OCI-LY7 (cell line): Measurements from ENCODE around the gene CDH23.

Experiments used
- EZH2phosphoT487 ChIP-seq: fragments of 200-600 bp; sonication (generic); IDR thresholded peaks from 2 replicates; pipeline ENCODE4 v1.6.1; 2018; ENCODE audit warnings: low read depth, borderline replicate concordance, mild to moderate bottlenecking, mixed run types, antibody characterized with exemption, low read length, moderate library complexity, mixed read lengths
- TF ChIP-seq, protein P1 (sequence below): fragments of 200-600 bp; sonication (generic); conservative IDR thresholded peaks from 2 replicates; pipeline ENCODE4 v1.5.1; 2014; ENCODE audit warnings: mild to moderate bottlenecking, antibody characterized with exemption, low read length, moderate library complexity, mixed read lengths

DNA sequence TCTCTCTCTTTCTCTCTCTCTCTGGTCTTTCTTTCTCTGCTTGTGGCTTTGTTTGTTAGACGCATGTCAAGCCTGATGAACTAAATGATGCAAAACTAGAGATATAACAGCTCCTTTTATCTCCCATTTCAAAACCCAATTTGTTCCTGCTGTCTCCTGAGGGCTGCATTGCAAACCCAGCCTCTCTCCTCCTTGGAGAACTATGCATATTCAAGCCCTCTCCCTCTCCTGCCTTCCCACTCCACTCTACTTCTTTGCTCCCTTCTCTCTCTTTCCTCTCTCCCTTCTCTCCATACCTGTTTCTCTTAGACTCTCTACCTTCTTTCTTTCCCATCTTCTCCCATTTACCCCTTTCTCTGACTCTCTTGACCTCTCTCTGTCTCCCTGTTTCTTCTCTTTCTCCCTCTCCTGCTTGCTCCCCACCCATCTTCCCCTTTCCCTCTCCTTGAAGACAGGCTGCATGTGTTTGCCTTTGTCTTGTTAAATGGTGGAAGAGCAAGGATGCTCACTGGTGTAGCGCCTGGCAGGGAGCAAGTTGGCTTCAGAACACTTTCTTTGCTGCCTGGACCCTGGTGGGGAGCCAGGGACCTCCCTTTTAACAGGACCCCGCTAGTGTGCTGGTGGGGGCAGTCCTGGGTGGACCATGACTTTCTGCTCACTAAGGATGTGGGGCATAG is 142.9 kb downstream of the CDH23 start:
- TF ChIP-seq, protein P1, sequence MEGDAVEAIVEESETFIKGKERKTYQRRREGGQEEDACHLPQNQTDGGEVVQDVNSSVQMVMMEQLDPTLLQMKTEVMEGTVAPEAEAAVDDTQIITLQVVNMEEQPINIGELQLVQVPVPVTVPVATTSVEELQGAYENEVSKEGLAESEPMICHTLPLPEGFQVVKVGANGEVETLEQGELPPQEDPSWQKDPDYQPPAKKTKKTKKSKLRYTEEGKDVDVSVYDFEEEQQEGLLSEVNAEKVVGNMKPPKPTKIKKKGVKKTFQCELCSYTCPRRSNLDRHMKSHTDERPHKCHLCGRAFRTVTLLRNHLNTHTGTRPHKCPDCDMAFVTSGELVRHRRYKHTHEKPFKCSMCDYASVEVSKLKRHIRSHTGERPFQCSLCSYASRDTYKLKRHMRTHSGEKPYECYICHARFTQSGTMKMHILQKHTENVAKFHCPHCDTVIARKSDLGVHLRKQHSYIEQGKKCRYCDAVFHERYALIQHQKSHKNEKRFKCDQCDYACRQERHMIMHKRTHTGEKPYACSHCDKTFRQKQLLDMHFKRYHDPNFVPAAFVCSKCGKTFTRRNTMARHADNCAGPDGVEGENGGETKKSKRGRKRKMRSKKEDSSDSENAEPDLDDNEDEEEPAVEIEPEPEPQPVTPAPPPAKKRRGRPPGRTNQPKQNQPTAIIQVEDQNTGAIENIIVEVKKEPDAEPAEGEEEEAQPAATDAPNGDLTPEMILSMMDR = no peak
- no peak for TF ChIP-seq EZH2phosphoT487
